HEK293 (cell line): ENCODE data around the gene GALNT2.

ENCODE experiments used
- CTCF ChIA-PET: fragments of 350-600 bp; formaldehyde crosslinking; extraction: SDS; loops from one replicate; lab custom pipeline; 2021; ENCODE audit warnings: antibody characterized with exemption; lab: Yijun Ruan, JAX
- POLR2A ChIA-PET: fragments of 300-600 bp; formaldehyde crosslinking; extraction: SDS; loops from one replicate; lab custom pipeline; 2020; ENCODE audit warnings: antibody characterized with exemption, inconsistent platforms; lab: Yijun Ruan, JAX
- H3K27ac ChIP-seq: fragments of 200-500 bp; sonication (Bioruptor generic); 2 replicates; pipeline ENCODE4 v1.5.1; 2014; ENCODE audit warnings: low read depth, low read length, control low read depth, inconsistent platforms; ENCODE audit errors: extremely low read depth
- H3K36me3 ChIP-seq, 2 experiments: fragments of 200-500 bp in 1 of 2; sonication (Bioruptor generic) in 1 of 2; 1 replicate in 1 of 2; 2 replicates in 1 of 2; pipeline ENCODE4 v1.5.1; 2014 to 2017; ENCODE audit warnings: inconsistent platforms in 2 of 2, low read length in 2 of 2; ENCODE audit not compliant: control insufficient read depth in 2 of 2, insufficient read depth in 1 of 2
- H3K4me1 ChIP-seq: fragments of 200-500 bp; sonication (Bioruptor generic); 2 replicates; pipeline ENCODE4 v1.5.1; 2014; ENCODE audit warnings: mild to moderate bottlenecking, low read length, inconsistent platforms; ENCODE audit not compliant: control insufficient read depth, insufficient read depth
- H3K4me3 ChIP-seq: 2 replicates; pipeline ENCODE4 v1.5.1; 2011; ENCODE audit warnings: low read depth, mild to moderate bottlenecking, control low read depth, low read length, moderate library complexity
- H3K9me3 ChIP-seq: fragments of 200-500 bp; sonication (Bioruptor generic); 2 replicates; pipeline ENCODE4 v1.5.1; 2014; ENCODE audit warnings: low read depth, low read length, inconsistent platforms; ENCODE audit not compliant: control insufficient read depth, insufficient read depth
- EGR2 ChIP-seq: fragments of 450-650 bp; formaldehyde crosslinking; IDR thresholded peaks from 2 replicates; pipeline ENCODE4 v1.5.1; 2016; ENCODE audit warnings: low read depth, missing biosample characterization, missing genetic modification characterization
- FEZF1 ChIP-seq: fragments of 450-650 bp; formaldehyde crosslinking; IDR thresholded peaks from 2 replicates; pipeline ENCODE4 v1.5.1; 2016; ENCODE audit warnings: missing biosample characterization, missing genetic modification characterization
- GLIS2 ChIP-seq: fragments of 450-650 bp; formaldehyde crosslinking; IDR thresholded peaks from 2 replicates; pipeline ENCODE4 v1.5.1; 2016; ENCODE audit warnings: missing biosample characterization, missing genetic modification characterization
- KLF16 ChIP-seq: fragments of 450-650 bp; formaldehyde crosslinking; IDR thresholded peaks from 2 replicates; pipeline ENCODE4 v1.5.1; 2017; ENCODE audit warnings: missing biosample characterization, missing genetic modification characterization
- ZIC2 ChIP-seq: fragments of 450-650 bp; formaldehyde crosslinking; IDR thresholded peaks from 2 replicates; pipeline ENCODE4 v1.5.1; 2016; ENCODE audit warnings: missing biosample characterization, missing genetic modification characterization
- ZNF10 ChIP-seq: fragments of 450-650 bp; formaldehyde crosslinking; IDR thresholded peaks from 2 replicates; pipeline ENCODE4 v1.5.1; 2017; ENCODE audit warnings: missing biosample characterization, missing genetic modification characterization
- ZNF121 ChIP-seq: fragments of 450-650 bp; formaldehyde crosslinking; IDR thresholded peaks from 2 replicates; pipeline ENCODE4 v1.5.1; 2016; ENCODE audit warnings: missing biosample characterization, missing genetic modification characterization
- ZNF211 ChIP-seq: fragments of 450-650 bp; formaldehyde crosslinking; IDR thresholded peaks from 2 replicates; pipeline ENCODE4 v1.5.1; 2016; ENCODE audit warnings: low read depth, missing biosample characterization, missing genetic modification characterization
- ZNF223 ChIP-seq: fragments of 450-650 bp; formaldehyde crosslinking; IDR thresholded peaks from 2 replicates; pipeline ENCODE4 v1.5.1; 2016; ENCODE audit warnings: missing biosample characterization, missing genetic modification characterization
- ZNF544 ChIP-seq: fragments of 450-650 bp; formaldehyde crosslinking; IDR thresholded peaks from 2 replicates; pipeline ENCODE4 v1.5.0; 2017; ENCODE audit warnings: missing biosample characterization, missing genetic modification characterization
- ZNF792 ChIP-seq: fragments of 450-650 bp; formaldehyde crosslinking; IDR thresholded peaks from 2 replicates; pipeline ENCODE4 v1.5.1; 2016; ENCODE audit warnings: missing biosample characterization, missing genetic modification characterization
- ZSCAN30 ChIP-seq: fragments of 450-650 bp; IDR thresholded peaks from 2 replicates; pipeline ENCODE4 v1.5.1; 2018; ENCODE audit warnings: missing biosample characterization, mild to moderate bottlenecking, missing genetic modification characterization, moderate library complexity
- TF ChIP-seq, protein P1 (sequence below): fragments of 450-650 bp; formaldehyde crosslinking; IDR thresholded peaks from 2 replicates; pipeline ENCODE4 v1.5.1; 2016; ENCODE audit warnings: missing biosample characterization, missing genetic modification characterization
- TF ChIP-seq, protein P2 (sequence below): fragments of 450-650 bp; IDR thresholded peaks from 2 replicates; pipeline ENCODE4 v1.5.1; 2018; ENCODE audit warnings: missing biosample characterization, missing genetic modification characterization
- TF ChIP-seq, protein P3 (sequence below): fragments of 450-650 bp; formaldehyde crosslinking; IDR thresholded peaks from 2 replicates; pipeline ENCODE4; 2016; ENCODE audit warnings: missing biosample characterization, missing genetic modification characterization
- TF ChIP-seq, protein P4 (sequence below): sonication (generic); formaldehyde crosslinking; IDR thresholded peaks from 2 replicates; pipeline ENCODE4 v1.8.1; 2022; ENCODE audit warnings: mild to moderate bottlenecking, moderate library complexity, missing genetic modification reagents
- TF ChIP-seq, protein P5 (sequence below): fragments of 450-650 bp; formaldehyde crosslinking; IDR thresholded peaks from 2 replicates; pipeline ENCODE4 v1.5.1; 2016; ENCODE audit warnings: missing biosample characterization, missing genetic modification characterization, low read depth
- TF ChIP-seq, protein P6 (sequence below): fragments of 450-650 bp; formaldehyde crosslinking; IDR thresholded peaks from 2 replicates; pipeline ENCODE4 v1.5.1; 2017; ENCODE audit warnings: missing biosample characterization, missing genetic modification characterization
- TF ChIP-seq, protein P7 (sequence below): fragments of 450-650 bp; formaldehyde crosslinking; IDR thresholded peaks from 2 replicates; pipeline ENCODE4 v1.5.1; 2016; ENCODE audit warnings: missing biosample characterization, missing genetic modification characterization, borderline replicate concordance

Gene GALNT2

DNA sequence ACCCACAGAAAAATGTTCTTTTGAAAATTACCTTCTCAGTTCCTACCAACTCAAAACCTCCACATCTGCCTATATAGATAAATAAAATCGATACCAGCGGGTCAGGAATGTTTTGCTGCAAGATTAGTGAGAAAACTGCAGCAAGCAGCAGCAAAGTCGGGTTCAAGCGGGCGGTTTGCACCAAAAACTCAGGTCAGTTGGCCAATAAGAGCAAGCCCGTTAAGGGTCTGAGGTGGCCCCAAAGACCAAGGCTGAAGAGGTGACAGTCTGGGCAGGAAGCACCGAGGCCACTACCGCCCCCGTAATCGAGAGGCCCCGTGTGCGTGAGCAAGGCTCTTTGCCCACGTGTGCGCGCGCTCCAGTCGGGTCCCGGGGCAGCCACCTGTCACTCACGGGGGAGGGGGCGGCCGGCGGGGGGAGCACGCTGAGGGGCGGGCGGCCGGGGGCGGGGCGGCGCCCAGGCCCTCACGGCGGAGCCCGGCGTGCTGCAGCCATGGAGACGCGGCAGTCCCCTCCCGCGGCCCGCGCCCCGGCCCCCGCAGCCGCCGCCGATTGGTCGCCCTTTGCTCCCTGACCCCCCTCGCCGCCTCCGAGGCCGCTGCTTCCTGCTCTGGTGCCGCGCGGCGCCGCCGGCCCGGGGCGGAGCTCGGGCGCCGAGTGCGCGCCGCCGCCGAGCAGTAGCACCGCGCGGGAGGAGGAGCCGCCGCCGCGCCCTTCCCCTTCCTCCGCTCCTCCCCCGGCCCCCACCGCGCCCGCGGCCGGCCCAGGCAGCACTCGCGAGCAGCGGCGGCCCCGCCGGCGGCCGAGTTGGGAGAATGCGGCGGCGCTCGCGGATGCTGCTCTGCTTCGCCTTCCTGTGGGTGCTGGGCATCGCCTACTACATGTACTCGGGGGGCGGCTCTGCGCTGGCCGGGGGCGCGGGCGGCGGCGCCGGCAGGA is at the start of gene GALNT2 (continued):
- TF ChIP-seq, protein P1, sequence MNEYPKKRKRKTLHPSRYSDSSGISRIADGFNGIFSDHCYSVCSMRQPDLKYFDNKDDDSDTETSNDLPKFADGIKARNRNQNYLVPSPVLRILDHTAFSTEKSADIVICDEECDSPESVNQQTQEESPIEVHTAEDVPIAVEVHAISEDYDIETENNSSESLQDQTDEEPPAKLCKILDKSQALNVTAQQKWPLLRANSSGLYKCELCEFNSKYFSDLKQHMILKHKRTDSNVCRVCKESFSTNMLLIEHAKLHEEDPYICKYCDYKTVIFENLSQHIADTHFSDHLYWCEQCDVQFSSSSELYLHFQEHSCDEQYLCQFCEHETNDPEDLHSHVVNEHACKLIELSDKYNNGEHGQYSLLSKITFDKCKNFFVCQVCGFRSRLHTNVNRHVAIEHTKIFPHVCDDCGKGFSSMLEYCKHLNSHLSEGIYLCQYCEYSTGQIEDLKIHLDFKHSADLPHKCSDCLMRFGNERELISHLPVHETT = no peak
- no peak for TF ChIP-seq ZNF223 (tag by site-specific recombination)
- TF ChIP-seq, protein P2, sequence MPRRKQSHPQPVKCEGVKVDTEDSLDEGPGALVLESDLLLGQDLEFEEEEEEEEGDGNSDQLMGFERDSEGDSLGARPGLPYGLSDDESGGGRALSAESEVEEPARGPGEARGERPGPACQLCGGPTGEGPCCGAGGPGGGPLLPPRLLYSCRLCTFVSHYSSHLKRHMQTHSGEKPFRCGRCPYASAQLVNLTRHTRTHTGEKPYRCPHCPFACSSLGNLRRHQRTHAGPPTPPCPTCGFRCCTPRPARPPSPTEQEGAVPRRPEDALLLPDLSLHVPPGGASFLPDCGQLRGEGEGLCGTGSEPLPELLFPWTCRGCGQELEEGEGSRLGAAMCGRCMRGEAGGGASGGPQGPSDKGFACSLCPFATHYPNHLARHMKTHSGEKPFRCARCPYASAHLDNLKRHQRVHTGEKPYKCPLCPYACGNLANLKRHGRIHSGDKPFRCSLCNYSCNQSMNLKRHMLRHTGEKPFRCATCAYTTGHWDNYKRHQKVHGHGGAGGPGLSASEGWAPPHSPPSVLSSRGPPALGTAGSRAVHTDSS (tag by site-specific recombination) = no peak
- TF ChIP-seq ZIC2 (tag by site-specific recombination) = no peak
- no peak for TF ChIP-seq ZNF544
- 0 out of 2 replicates have a peak, but pooled peaks have one; percentile 9 for TF ChIP-seq FEZF1
- TF ChIP-seq, protein P3, sequence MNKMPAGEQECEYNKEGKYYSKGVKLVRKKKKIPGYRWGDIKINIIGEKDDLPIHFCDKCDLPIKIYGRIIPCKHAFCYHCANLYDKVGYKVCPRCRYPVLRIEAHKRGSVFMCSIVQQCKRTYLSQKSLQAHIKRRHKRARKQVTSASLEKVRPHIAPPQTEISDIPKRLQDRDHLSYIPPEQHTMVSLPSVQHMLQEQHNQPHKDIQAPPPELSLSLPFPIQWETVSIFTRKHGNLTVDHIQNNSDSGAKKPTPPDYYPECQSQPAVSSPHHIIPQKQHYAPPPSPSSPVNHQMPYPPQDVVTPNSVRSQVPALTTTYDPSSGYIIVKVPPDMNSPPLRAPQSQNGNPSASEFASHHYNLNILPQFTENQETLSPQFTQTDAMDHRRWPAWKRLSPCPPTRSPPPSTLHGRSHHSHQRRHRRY (tag by site-specific recombination) = no peak
- peak; percentile 71; the same call in 1 of the 2 replicates for TF ChIP-seq KLF16 (tag by site-specific recombination)
- peak; percentile 87 for TF ChIP-seq EGR2 (tag by site-specific recombination)
- TF ChIP-seq, protein P4, sequence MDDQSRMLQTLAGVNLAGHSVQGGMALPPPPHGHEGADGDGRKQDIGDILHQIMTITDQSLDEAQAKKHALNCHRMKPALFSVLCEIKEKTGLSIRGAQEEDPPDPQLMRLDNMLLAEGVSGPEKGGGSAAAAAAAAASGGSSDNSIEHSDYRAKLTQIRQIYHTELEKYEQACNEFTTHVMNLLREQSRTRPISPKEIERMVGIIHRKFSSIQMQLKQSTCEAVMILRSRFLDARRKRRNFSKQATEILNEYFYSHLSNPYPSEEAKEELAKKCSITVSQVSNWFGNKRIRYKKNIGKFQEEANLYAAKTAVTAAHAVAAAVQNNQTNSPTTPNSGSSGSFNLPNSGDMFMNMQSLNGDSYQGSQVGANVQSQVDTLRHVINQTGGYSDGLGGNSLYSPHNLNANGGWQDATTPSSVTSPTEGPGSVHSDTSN (CRISPR knock-in tag) = 0 out of 2 replicates have a peak, but pooled peaks have one; percentile 86
- TF ChIP-seq, protein P5, sequence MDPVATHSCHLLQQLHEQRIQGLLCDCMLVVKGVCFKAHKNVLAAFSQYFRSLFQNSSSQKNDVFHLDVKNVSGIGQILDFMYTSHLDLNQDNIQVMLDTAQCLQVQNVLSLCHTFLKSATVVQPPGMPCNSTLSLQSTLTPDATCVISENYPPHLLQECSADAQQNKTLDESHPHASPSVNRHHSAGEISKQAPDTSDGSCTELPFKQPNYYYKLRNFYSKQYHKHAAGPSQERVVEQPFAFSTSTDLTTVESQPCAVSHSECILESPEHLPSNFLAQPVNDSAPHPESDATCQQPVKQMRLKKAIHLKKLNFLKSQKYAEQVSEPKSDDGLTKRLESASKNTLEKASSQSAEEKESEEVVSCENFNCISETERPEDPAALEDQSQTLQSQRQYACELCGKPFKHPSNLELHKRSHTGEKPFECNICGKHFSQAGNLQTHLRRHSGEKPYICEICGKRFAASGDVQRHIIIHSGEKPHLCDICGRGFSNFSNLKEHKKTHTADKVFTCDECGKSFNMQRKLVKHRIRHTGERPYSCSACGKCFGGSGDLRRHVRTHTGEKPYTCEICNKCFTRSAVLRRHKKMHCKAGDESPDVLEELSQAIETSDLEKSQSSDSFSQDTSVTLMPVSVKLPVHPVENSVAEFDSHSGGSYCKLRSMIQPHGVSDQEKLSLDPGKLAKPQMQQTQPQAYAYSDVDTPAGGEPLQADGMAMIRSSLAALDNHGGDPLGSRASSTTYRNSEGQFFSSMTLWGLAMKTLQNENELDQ (tag by site-specific recombination) = no peak

DNA sequence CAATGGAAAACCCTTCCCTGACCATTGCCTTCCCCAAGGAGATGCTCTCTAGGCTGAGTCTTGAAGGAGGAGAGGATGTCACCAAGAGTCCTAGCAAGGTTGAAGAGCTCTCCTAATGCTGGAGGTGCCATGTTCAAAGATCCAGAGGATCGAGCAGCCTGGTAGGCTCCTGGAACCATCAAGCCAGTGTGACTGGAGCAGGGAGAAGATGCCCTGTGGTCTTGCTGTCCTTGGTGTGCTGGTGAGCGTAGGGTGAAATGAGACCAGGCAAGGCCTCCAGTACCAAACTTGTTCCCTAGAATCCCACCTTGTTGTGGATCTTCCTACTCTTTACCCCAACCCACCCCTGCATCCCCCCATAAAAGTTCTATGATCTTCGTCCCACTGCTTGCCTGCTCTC is 46.6 kb upstream of the GALNT2 start:
- ChIA-PET CTCF (no interaction called here), POLR2A (no interaction called here)
- H3K4me3 ChIP-seq = no peak overlapping the region
- no peaks in the 10 kb centered on the region for H3K36me3 ChIP-seq
- H3K9me3 ChIP-seq = no peaks in the 10 kb centered on the region
- no peaks in the 10 kb centered on the region for H3K4me1 ChIP-seq
- no peak overlapping the region for H3K27ac ChIP-seq
- TF ChIP-seq ZNF211 (tag by site-specific recombination) = no peak
- TF ChIP-seq ZNF792 = no peak
- TF ChIP-seq ZNF10 (tag by site-specific recombination) = no peak
- TF ChIP-seq GLIS2 = no peak
- TF ChIP-seq, protein P6, sequence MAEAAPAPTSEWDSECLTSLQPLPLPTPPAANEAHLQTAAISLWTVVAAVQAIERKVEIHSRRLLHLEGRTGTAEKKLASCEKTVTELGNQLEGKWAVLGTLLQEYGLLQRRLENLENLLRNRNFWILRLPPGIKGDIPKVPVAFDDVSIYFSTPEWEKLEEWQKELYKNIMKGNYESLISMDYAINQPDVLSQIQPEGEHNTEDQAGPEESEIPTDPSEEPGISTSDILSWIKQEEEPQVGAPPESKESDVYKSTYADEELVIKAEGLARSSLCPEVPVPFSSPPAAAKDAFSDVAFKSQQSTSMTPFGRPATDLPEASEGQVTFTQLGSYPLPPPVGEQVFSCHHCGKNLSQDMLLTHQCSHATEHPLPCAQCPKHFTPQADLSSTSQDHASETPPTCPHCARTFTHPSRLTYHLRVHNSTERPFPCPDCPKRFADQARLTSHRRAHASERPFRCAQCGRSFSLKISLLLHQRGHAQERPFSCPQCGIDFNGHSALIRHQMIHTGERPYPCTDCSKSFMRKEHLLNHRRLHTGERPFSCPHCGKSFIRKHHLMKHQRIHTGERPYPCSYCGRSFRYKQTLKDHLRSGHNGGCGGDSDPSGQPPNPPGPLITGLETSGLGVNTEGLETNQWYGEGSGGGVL (tag by site-specific recombination) = no peak
- TF ChIP-seq ZSCAN30 (tag by site-specific recombination) = no peak
- TF ChIP-seq ZNF121 (tag by site-specific recombination) = no peak
- TF ChIP-seq, protein P7, sequence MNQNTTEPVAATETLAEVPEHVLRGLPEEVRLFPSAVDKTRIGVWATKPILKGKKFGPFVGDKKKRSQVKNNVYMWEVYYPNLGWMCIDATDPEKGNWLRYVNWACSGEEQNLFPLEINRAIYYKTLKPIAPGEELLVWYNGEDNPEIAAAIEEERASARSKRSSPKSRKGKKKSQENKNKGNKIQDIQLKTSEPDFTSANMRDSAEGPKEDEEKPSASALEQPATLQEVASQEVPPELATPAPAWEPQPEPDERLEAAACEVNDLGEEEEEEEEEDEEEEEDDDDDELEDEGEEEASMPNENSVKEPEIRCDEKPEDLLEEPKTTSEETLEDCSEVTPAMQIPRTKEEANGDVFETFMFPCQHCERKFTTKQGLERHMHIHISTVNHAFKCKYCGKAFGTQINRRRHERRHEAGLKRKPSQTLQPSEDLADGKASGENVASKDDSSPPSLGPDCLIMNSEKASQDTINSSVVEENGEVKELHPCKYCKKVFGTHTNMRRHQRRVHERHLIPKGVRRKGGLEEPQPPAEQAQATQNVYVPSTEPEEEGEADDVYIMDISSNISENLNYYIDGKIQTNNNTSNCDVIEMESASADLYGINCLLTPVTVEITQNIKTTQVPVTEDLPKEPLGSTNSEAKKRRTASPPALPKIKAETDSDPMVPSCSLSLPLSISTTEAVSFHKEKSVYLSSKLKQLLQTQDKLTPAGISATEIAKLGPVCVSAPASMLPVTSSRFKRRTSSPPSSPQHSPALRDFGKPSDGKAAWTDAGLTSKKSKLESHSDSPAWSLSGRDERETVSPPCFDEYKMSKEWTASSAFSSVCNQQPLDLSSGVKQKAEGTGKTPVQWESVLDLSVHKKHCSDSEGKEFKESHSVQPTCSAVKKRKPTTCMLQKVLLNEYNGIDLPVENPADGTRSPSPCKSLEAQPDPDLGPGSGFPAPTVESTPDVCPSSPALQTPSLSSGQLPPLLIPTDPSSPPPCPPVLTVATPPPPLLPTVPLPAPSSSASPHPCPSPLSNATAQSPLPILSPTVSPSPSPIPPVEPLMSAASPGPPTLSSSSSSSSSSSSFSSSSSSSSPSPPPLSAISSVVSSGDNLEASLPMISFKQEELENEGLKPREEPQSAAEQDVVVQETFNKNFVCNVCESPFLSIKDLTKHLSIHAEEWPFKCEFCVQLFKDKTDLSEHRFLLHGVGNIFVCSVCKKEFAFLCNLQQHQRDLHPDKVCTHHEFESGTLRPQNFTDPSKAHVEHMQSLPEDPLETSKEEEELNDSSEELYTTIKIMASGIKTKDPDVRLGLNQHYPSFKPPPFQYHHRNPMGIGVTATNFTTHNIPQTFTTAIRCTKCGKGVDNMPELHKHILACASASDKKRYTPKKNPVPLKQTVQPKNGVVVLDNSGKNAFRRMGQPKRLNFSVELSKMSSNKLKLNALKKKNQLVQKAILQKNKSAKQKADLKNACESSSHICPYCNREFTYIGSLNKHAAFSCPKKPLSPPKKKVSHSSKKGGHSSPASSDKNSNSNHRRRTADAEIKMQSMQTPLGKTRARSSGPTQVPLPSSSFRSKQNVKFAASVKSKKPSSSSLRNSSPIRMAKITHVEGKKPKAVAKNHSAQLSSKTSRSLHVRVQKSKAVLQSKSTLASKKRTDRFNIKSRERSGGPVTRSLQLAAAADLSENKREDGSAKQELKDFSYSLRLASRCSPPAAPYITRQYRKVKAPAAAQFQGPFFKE (tag by site-specific recombination) = no peak
